HG03558 (cell line): ENCODE measurements around the gene TAF1C.

Experiments
- ATAC-seq: cut with Tn5 transposase; IDR thresholded peaks from one replicate; pipeline ENCODE4 v1.9.1; 2021; ENCODE audit warnings: moderate number of reproducible peaks; ENCODE audit not compliant: unreplicated experiment; ENCODE audit errors: extremely low read depth

TAF1C gene

DNA sequence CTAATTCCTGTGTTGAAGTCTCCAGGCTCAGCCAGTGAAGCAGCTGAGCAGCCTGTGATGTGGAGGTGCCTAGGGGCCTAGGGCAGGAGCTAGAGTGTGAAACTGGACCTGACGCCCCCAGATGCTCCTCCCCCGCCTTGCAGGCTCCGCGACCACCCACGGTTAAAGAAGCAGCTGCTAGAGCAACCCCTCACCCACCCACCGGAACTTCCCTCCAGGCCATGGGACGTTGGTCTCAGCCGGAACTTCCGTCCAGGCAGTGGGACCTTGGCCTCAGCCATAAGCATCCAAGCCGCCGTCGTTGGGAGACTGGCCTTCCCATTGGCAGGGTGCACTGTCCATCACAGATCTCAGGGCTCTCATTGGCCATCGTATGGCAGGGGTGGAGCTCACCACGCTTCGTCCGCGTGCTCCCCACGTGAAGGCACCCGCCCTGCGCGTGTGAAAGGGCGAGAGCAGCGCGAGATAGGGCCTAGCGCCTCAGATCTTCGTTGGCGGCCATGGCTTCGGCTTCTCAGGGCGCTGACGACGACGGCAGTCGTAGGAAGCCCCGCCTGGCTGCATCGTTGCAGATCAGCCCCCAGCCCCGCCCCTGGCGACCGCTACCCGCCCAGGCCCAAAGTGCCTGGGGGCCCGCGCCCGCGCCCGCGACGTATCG is 4.0 kb upstream of the TAF1C start, which contains the start of gene ADAD2:
Gene ADAD2, plus strand, starts transcription at position 427 of the 658 bp plus-strand sequence. Its CDS starts 74 bp downstream, at position 501.
- ATAC-seq: no peak

DNA sequence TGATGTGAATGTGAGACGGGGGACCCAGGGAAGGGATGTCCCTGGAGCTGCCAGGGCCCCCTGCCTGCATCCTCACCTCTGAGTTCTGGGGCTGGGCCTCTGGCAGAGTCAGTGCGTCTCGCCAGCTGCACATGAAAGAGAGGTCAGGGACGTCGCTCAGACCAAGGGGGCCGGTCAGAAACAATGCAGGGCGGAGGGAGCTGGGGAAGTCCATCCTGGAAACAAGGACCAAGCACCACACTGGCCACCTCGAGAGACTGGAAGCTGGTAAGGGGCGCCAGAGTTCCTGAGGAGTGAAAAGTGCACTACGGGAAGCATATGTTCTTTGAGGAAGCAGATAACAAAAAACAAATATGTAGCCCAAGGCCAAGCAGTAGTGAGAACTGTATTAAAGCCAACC is 2.1 kb downstream of the TAF1C start:
- no peak for ATAC-seq

DNA sequence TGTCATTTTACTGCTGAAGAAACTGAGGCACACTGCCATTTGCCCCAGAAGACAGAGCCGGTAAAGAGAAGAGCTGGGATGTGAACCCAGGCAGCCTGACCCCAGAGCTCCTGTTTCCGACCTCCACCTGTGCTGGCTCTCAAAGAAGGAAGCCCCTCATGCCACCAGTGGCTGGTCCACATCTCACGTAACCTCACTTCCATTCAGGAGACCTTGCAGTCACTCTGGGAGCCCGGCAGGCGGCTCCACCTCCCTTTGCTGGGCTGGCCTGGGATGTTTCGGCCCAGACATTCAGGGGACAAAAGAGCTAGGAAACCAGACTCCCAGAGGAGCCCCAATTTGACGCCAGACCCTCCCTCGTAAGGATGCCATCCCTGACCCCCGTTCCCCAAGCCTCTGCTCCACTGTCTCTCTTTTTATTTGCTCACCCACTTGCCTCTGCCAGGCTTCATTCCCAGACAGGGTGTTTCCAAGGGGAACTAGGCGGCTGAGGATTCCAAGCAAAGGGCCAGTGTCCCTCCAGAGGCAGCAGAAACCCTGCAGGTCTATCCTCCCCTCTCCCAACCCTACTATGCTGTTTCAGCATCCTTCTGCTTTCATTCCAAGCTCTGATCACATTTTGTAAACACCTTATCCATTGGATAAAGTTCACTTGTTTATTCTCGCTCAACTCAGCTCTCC is 2.8 kb downstream of the TAF1C start:
- no peak for ATAC-seq

DNA sequence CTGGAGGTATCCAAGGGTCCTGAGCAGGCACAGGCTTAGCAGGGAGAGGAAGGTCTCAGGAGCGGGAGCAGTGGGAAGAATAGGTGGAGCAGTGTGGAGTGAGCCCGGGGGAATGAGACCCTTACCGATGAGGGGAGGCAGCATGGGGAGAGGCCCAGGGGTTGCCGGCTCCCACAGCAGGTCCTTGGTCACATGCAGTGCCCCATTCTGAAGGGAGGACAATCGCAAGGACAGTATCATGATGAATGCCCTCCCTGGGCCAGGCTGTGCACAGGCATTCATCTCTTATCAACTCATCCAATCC is 3.3 kb downstream of the TAF1C start:
- ATAC-seq: no peak

DNA sequence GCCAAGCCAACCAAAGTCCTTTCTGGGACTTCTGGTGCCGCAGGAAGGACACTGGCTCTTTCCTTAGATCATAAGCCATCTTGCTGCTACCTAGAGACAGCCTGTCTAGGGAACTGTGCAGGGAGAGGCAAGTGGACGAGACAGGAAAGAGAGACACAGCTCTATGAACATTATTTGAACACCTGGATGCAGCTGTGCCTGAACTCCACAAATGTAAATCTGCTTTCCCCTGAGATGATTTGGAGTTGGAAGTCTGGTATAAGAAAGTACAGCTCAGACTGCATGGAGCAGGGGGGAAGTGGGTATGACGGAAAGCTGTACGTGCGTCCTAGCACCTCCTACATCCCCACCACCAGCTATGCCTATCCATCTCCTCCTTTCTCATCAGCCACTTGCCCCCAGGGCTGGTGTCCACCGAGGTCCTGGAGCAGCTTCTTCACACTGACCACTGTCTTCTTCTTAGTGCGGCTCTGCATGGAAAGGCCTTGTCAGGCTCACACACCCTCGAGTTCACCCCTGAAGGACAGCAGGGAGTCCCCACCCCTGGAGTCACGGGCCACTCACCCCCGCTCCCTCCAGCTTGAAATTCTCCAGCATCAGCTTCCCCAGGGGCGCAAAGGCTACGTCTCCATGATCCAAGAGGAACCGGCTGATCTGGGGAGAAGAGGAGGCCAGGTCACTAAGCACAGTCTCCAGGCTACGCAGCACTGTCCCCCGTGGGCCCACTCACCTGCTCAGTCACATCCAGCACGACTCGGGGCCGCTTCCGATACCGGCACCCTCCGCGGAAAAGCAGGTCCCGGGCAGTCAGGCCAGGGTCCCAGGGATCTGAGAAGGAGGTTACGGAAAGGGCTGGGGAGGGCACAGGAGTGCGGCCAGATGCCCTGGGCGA is 3.9 kb downstream of the TAF1C start:
- ATAC-seq: no peak

DNA sequence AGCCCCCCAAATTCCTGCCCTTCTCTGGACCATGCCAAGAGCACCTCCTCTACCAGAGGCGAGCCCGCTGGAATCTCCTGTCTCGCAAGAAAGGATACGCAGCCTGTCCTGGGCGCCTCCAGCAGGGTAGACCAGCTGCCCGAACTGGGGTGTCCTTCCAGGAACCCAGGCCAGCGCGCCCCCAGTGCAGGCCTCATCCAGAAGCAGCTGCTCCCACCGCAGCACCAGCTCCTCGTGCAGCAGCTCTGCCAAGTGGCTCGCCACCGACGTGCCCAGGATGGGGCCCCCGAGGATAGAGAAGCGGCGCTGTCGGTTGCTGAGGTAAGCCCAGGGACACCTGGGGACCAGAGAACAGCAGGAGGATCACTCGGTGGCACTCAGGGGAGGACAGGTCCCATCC is 4.8 kb downstream of the TAF1C start:
- ATAC-seq: no peak

DNA sequence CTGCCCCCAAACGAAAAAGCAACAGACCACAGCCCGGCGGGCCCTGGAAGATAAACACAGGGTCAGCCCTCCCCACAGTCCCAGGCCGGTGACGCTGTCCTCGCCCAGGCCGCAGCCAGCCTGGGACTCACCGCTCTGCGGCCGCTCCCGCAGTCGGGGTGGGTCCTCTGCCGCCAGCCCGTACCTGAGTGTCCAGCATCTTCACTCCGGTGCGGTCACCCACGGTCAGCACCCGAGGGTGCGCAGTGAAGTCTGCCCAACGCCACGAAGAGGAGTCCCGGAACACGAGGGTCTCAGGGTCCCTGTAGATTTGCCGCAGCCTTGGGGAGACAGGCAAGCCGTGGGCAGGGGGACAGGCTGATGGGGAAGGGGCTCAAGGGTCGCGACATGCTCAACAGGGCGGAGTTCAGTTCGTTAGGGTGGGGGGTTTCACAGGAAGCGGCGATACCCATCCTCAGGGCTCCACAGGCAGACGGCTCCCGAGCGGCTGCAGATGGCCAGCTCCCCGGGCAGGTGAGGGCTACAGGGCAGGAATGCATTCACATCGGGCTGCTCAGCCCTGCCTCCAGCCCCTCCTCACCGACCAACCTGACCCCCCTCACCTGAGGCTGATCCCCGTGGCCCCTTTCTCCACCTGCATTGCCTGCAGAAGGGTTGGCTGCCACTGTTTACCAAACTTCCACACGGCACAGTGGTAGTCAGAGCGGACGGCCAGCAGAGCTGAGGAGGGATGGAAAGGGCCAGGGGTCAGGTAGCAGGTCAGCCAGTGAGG is 5.5 kb downstream of the TAF1C start:
- ATAC-seq: no peak

DNA sequence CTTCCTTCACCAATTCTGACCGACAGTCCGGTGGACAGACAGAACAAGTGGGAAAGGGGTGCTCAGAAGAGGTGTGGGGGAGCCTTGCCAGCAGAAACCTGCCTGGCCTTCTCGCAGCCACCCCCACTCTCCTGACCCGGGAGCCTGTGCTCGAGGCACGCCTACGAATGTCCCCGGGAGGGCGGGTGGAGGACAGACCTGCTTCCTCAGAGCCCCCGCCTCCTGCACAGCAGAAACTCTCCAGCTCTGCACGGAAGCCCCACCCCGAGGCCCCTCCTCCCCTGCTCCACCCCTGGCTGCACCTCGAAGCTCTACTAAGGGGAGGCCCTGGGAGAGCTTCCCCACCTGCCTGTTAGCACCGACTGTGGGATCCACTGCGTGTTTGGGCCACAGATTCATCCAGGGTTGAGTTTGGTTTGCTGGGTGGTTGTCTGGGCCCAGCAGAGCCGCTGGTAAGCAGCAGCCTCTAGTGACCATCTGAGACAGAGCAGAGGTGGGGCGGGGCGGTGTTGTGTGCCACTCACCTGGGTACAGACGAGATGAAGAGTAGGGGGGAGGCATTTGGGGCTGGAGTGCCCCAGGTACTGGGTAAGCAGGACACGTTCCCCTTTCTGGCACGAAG is 6.2 kb downstream of the TAF1C start:
- ATAC-seq: no peak

DNA sequence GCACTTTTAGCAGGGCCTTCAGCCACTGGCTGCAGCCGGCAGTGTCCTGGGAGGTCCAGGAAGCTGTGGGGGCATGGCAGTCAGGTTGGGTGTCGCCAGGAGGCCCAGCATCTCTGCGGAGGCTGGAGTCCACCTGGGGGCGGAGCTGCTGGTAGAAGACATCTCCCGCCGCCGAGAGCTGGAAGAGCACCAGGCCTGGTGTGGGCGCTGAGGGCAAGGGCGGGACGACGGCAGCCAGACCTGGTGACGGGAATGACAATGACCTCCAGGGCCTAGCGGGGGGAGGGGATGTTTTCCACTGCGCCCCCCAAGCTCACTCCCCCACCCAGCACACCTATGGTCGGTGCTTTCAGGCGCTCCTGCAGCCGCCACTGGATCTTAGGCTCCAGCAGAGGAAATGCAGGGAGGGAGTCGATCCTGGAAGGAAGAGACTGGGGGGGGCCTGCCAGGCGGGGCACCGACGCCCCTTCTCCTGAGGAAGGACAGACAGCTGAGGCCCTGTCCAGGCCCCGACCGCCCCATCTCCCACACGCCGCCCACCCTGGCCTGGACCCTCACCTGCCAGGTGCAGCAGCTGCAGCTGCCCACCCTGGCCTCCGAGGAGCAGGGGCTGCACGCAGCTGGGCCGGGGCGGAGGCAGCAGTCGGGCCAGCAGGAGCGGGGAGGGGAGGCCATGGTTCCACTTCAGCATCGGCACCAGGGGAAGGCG is 7.1 kb downstream of the TAF1C start:
- ATAC-seq: no peak

DNA sequence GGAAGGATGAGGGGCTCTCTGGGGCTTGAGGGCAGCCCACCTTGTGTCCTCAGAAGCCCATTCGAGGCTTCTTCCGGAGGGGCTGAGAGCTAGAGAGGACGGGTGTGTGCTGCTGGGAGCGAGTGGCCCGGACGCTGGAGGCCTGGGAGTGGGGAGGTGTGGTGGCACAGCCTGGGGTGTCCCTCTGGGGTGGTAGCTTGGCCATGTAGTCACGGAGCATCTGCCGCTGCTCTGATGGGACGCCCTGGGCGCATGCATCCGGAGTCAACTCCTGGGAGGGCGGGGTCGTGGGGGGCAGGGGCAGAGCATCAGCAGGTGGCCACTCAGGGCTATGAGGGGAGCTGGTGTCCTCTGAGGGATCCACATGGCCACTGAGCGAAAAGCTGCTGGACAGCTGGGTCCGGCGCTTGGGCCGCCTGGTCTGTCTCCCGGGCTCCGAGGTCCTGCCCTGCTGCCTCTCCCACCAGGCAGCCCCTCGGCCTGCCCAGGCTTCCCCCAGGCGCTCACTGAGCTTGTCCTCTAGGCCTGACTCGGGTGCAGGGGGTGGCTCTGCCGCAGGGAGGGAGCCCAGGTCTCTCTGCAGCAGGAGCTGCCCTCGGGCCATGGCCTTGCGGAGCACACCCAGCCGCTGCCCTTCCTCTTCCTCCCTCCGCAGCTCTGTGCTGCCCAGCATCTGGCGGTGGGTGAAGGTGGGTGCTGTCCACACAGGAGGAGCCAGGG is 7.8 kb downstream of the TAF1C start:
- ATAC-seq: no peak

DNA sequence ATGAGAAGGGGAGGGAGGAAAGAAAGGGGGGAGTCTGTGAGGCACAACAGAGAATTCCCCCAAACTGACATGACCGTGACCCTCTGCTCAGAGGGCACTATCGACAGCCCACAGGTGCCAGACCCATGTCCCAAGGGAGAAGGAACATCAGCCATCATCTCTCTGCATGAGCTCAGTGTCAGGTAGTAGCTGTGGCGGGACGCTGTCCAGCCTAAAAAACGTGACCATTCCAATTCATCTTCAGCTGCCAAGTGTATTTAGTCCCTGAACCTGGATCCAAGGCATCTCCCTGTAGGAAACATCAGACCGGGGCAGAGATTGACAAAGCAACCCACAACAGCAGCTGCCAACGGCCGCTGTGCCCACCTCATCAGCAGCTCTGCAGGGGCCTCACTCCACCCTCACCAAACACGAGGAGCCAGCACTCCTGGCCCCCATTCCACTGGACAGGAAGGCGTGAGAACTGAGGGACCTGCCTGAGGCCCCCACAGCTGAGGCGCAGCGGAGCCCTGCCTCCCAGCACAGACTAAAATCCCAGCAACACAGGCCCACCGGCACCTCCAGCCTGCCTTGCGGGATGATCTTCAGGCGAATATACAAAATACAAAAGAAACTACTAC is 8.6 kb downstream of the TAF1C start:
- ATAC-seq: no peak

DNA sequence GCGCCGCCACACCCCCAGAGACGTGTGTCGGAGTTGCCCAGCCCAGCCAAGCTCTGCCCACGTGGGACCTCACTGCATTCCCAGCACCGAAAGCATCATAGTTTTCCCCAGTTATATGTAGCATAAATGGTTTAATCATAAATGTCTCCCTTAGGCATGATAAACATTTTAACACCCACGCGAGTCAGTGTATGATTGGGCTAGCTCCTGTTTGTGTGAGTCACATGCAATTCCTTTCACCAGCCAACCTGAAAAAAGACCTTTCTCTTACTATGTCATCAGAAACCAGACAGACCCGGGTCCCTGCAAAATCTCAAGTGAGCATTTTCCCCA is 9.2 kb downstream of the TAF1C start:
- ATAC-seq: no peak

DNA sequence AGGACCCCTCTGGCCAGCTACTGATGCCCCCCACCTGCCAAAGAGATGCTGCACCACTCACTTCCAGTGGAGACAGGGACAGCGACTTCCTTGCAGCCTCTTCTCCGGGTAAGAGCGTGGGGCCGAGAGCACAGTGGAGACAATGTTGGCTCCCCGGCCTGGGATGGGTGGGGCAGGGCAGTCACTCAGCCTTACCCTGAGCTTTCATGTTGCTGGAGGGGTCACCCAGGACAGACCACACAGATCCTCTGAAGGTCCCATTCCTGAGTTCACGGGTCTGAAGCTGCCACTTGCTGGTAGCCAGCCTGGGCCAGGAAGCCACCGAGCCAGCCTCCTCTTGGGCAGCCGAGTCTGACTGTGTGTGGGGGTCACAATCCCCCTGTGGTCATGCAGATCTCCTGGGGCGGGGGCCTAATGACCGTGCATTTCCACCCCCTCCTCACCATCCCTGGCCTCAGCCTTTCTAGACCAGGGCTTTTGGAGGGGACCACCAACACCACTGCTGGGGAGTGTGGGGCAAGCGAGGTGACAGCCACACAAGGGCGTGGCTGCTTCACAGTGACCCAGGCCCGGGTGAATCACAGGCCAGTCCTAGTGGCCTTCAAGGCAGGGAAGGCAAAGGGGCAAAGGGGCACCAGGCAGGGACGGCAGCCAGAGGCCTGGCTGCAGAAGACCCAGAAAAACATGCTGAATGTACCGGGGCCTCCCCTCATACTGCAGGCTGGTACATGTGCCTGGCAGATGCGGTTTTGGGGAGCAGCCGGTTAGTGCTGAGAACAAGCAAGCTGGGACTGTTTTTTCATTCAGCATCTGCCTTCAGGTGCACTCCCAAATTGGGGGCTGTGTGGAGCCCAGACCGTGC is 10.4 kb downstream of the TAF1C start:
- no peak for ATAC-seq

DNA sequence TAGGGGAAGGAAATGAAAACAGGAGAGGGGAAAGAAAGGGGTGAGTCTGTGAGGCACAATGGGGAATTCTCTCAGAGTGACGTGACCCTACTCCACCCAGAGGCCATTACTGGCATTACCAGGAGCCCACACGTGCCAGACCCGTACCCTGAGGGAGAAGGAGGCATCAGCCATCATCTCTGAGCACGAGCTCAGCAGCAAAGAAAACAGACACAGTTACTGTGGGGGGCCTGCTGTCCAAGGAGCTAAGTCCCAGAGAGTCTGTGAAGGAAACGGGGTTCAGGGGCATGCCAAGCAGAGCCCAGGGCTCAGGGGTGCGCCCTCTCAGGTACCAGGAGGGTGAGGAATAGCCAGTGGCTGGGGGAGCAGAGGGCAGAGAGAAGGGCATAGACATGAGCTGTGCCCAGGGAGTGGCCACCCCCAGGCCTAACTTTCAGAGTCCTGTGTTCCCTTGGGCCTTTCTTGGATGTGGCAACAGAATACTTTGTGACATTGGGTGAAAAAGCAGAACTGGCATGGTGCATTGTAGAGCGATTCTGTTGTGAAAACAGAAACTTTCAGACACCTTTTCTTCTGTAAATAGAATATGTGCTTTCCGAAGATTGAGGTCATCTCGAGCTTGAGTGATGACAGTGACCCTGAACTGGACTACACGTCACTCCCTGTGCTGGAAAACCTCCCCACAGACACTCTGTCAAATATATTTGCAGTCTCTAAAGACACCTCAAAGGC is 11.3 kb downstream of the TAF1C start:
- no peak for ATAC-seq

DNA sequence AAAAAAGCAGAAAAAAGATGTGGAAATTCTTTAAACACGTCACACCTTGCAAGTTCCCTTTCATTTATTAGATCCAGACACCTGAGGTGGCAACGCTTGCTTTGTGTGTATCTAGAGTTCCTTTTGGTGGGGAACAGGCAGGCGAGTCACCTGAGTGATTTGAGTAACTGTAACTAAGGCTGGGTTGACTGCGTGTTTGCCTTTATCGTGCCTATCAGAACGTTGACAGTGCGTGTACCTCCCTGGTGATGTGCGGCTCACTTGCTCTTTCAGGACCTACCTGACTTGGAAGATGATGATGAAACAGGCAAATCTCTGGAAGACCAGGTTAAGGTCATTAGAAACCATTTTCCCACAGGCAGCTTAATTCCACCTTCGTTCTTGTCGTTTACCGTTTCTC is 12.5 kb downstream of the TAF1C start:
- ATAC-seq: no peak

DNA sequence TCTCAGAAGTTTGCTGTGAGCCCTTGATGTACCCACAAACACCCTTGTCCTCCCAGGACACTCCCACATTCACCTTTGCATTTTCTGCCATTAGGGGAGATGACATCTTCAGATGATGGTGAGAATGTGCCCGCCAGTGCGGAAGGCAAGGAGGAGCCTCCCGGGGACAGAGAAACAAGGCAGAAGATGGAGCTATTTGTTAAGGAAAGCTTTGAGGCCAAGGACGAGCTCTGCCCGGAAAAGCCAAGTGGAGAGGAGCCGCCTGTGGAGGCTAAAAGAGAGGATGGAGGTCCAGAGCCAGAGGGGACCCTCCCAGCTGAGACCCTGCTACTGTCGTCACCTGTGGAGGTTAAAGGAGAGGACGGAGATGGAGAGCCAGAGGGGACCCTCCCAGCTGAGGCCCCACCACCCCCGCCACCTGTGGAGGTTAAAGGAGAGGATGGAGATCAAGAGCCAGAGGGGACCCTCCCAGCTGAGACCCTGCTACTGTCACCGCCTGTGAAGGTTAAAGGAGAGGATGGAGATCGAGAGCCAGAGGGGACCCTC is 17.0 kb downstream of the TAF1C start:
- no peak for ATAC-seq
